Mesodermal cell (in vitro differentiated cells): ENCODE results near the gene TFB2M.

Experiments
- H3K27ac ChIP-seq: 2 replicates; pipeline ENCODE4 v1.7.0; 2013; ENCODE audit warnings: mild to moderate bottlenecking, low read depth, low read length, moderate library complexity; ENCODE audit not compliant: severe bottlenecking
- H3K36me3 ChIP-seq: 2 replicates; pipeline ENCODE4 v1.7.1; 2013; ENCODE audit warnings: mild to moderate bottlenecking, low read length, moderate library complexity; ENCODE audit not compliant: control insufficient read depth, insufficient read depth
- H3K4me1 ChIP-seq: one replicate; pipeline ENCODE4 v1.7.1; 2013; ENCODE audit warnings: mild to moderate bottlenecking, low read length; ENCODE audit not compliant: insufficient read depth, control insufficient read depth, poor library complexity, severe bottlenecking
- H3K4me3 ChIP-seq: 2 replicates; pipeline ENCODE4 v1.7.0; 2013; ENCODE audit warnings: low read length, control low read depth, mild to moderate bottlenecking; ENCODE audit not compliant: insufficient read depth, poor library complexity, severe bottlenecking; ENCODE audit errors: extremely low read depth
- H3K9me3 ChIP-seq: 2 replicates; pipeline ENCODE4 v1.7.1; 2013; ENCODE audit warnings: mild to moderate bottlenecking, low read length, moderate library complexity; ENCODE audit not compliant: control insufficient read depth
- WGBS, 2 experiments: methylation state at CpG; one replicate each; pipeline ENCODE4 v1.1.5; 2013; ENCODE audit warnings: missing lambda C conversion rate in 2 of 2; ENCODE audit not compliant: insufficient coverage in 2 of 2; 5-methylcytosine and 5-hydroxymethylcytosine counted together

TFB2M gene

DNA sequence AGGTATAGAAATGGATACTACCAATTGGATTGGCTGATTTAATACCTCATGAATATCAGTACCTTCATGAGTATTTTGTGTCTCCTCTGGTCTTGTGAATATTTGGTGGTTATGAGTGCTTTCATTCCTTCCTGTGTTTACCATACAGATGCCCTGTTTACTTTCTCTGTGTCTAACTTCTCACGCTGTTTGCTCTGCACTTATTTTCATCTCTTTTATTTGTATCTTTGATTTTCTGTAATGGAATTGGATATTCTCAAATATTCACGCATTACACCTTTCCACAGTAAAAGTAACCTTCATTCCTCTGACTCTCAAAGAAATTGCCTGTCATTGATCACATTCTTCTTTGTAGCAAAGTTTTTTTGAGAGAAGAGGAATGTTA is 17.0 kb upstream of the TFB2M start:
- no CpG with 5 or more reads among the region's 2 CpGs for WGBS, 2 experiments
- Histone ChIP-seq H3K4me3 (no peak overlapping the region), H3K27ac (no peak overlapping the region), H3K4me1 (peaks cover 5% of the 10 kb centered on the region), H3K36me3 (peaks cover 21% of the 10 kb centered on the region), H3K9me3 (no peaks in the 10 kb centered on the region)

DNA sequence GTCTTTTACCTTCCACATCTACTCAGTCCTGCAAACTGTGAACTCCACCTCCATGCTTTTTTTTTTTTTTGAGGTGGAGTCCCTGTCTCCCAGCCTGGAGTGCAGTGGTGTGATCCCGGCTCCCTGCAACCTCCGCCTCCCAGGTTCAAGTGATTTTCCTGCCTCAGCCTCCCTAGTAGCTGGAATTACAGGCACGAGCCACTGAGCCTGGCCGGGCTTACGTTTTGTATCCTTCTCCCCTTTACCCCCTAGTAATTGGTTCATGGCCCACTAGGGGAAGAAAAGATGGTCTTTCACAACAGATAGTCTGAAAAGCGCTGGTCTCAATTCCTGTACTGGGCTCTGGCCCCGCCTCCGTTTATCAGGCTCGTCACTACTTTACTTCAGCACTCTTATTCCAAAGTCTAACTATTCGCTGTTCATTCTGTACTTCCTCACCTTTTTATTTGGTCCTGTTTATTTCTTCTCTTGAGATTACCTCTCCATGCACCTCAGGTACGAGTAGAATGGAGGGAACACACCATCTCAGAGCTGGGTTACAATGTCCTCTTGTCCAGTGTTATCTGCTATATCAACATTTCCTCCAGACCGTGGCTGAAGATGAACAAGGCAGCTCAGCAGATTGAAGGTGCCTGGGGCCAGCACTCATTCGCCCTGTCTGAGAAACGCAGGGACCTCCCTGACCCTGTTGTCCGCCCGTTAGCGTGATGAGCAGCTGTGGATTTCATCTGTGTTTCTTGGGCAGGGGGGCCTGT is 16.4 kb upstream of the TFB2M start:
- Histone ChIP-seq H3K4me3 (no peak overlapping the region), H3K27ac (no peak overlapping the region), H3K4me1 (peaks cover 5% of the 10 kb centered on the region), H3K9me3 (no peaks in the 10 kb centered on the region), H3K36me3 (peaks cover 21% of the 10 kb centered on the region)
- WGBS, 2 experiments: 90 to 92% methylated on average over 14 of the region's 17 CpGs

DNA sequence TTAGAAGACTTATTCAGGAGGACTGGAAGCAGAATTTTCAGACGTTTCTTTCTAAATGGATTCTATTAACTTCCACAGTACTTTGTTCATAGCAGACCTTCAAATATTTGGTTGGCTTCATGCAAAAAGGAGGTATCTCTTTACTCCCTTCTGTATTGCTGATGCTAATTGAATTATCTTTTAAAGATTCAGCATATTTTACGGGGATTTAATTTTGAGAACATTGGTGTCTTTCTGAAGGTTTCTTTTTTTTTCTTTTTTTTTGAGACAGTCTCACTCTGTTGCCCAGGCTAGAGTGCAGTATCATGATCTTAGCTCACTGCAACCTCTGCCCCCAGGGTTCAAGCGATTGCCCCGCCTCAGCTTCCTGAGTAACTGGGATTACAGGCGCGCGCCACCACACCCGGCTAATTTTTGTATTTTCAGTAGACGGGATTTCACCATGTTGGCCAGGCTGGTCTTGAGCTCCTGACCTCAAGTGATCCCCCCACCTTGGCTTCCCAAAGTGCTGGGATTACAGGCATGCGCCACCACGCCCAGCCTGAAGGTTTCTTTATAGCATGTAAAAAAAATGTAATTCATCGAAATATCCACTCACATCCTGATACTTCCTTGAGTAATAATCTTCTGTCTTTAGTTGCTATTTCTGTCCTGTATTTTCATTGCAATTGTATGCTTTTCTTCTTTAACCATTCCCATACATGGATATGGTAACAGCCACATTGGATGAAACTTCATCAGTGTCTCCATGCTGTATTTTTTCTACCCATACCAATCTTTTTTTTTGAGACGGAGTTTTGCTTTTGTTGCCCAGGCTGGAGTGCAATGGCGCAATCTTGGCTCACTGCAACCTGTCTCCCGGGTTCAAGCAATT is 14.7 kb upstream of the TFB2M start:
- H3K4me1 ChIP-seq: peaks cover 5% of the 10 kb centered on the region
- H3K27ac ChIP-seq: no peak overlapping the region
- H3K4me3 ChIP-seq: no peak overlapping the region
- WGBS, 2 experiments: 94 to 99% methylated on average over 10 to 11 of the region's 15 CpGs
- H3K9me3 ChIP-seq: no peaks in the 10 kb centered on the region
- H3K36me3 ChIP-seq: peaks cover 21% of the 10 kb centered on the region

DNA sequence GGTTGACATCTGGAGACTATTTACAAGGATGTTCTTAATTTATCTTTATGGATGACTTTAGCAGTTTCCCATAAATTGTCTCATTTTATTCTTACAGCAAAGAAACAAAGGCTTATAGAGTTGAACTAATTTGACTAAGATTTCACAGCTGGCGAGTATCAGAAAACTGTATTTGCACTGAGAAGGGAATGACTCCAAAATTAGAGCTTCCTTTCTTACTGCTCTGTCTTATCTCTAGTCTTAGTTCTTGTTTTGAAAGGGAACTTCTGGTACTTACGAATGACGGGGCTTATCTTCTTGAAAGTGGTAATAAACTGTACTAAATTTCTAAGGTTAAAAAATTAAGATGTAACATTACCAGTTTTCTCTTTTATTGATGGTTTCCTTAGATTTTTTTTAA is 13.8 kb upstream of the TFB2M start:
- Histone ChIP-seq H3K36me3 (peaks cover 18% of the 10 kb centered on the region), H3K9me3 (no peaks in the 10 kb centered on the region), H3K27ac (no peak overlapping the region), H3K4me3 (no peak overlapping the region), H3K4me1 (peaks cover 5% of the 10 kb centered on the region)
- WGBS, 2 experiments: 80% methylated on average over 1 of the region's 3 CpGs; no CpG with 5 or more reads in 1 of the 2 experiments

DNA sequence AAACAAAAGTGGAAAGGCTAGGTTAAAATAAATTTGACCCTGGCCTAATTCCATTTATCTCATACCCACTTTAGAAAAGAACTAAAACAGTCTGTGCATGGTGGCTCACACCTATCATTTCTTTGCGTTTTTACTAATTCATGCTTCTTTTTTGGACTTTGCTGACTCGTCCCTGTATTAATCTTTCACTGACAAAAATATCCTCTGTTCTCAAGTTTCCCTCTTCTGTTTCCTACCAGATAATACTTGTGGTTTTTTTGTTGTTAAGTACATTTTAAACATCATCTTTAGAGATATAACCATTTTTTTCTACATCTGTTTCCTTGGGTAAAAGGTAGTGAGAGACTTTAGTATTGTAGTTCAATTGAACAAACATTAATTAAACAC is 11.7 kb upstream of the TFB2M start:
- Histone ChIP-seq H3K27ac (no peak overlapping the region), H3K4me1 (peaks cover 5% of the 10 kb centered on the region), H3K9me3 (no peaks in the 10 kb centered on the region), H3K36me3 (peaks cover 13% of the 10 kb centered on the region), H3K4me3 (no peak overlapping the region)
- WGBS, 2 experiments: 100% methylated on average over 2 of the region's 2 CpGs; no CpG with 5 or more reads in 1 of the 2 experiments

DNA sequence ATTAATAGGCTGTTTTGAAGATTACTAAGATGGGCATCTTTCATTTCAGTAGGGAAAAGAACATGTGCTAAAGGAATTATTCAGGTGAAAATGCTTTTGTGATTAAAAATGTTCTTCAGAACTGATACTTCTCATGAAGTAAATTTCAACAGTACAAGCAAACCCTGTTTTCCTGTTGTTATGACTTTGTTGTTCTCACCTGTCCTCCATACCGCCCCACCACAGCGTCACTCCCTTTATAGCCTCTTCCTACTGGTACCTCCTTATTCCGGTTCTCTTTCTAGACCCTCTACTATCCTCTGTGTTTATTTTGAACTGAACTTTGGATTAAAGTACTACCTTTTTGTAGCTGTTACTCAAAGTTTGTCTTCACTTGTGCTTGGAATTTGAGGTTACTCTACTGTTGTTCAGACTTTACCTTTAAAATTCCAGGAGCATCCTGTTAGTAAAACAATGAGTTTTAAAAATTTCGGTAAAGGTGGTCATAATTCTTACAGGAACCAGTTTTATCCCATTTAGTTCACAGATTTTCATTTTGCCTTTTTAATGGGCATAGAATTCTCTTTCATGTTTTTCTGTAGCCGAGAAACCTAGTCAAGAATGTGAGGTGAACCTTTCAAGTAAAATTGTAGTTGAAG is 11.1 kb upstream of the TFB2M start:
- Histone ChIP-seq H3K36me3 (peaks cover 9% of the 10 kb centered on the region), H3K27ac (no peak overlapping the region), H3K4me1 (peaks cover 5% of the 10 kb centered on the region), H3K9me3 (no peaks in the 10 kb centered on the region), H3K4me3 (no peak overlapping the region)
- WGBS, 2 experiments: 100% methylated on average over 1 to 3 of the region's 5 CpGs

DNA sequence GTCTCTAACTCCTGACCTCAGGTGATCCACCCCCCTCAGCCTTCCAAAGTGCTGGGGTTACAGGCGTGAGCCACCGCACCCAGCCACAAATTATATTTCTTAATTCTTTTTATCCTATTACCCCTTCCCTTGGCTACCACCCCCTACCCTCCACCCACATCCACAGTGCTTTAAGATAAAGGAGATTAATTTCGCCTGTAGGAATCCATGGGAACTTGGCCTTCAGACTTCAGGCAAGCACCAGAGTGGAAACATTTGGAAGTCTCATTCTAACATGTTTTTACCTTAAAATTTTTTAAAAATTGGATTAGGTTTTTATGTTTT is 10.6 kb upstream of the TFB2M start:
- H3K9me3 ChIP-seq: no peaks in the 10 kb centered on the region
- peaks cover 5% of the 10 kb centered on the region for H3K4me1 ChIP-seq
- H3K27ac ChIP-seq: no peak overlapping the region
- no peak overlapping the region for H3K4me3 ChIP-seq
- peaks cover 7% of the 10 kb centered on the region for H3K36me3 ChIP-seq
- 90 to 94% methylated on average over 2 of the region's 3 CpGs for WGBS, 2 experiments

DNA sequence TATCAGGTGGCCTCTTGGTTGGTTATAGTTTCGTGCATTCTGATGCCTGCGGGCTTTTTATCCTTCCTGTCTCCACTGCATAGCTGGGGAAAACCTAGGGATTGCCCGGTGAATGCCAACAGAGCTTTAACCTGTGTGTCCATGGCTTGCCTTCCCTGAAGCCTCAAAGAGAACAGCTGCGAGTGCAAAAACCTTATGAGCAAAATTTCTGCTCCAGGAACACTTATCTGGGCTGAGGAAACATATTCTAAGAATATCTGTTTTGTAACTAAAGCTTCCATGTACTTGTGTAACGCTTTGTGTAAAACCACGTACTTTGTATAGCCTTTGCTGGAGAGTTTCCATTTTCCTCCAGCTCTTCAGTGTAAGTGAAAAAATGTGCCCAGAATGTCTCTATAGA is 7.4 kb upstream of the TFB2M start:
- H3K4me3 ChIP-seq: no peak overlapping the region
- H3K9me3 ChIP-seq: no peaks in the 10 kb centered on the region
- H3K4me1 ChIP-seq: no peaks in the 10 kb centered on the region
- 92 to 96% methylated on average over 3 to 6 of the region's 6 CpGs for WGBS, 2 experiments
- H3K27ac ChIP-seq: no peak overlapping the region
- no peaks in the 10 kb centered on the region for H3K36me3 ChIP-seq

DNA sequence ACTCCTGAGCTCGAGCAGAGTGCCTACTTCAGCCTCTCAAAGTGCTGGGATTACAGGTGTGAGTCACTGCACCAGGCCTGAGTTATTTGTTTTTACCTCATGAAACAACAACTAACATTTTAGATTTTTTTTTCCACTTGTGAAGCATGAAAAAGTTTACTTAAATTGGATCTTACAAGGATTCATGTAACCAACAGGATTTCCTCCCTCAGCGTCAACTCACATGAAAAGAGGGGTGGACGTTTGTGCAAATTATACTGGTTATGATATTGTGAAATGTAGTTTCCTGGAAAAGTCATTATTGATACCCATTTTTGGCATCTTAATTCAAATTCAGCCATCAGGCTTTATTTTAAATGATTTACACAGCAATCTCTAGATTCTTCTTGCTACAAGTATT is 6.7 kb upstream of the TFB2M start:
- Histone ChIP-seq H3K4me3 (no peak overlapping the region), H3K9me3 (no peaks in the 10 kb centered on the region), H3K27ac (no peak overlapping the region), H3K4me1 (no peaks in the 10 kb centered on the region), H3K36me3 (no peaks in the 10 kb centered on the region)
- 94% methylated on average over 2 of the region's 3 CpGs; no CpG with 5 or more reads in 1 of the 2 experiments for WGBS, 2 experiments

DNA sequence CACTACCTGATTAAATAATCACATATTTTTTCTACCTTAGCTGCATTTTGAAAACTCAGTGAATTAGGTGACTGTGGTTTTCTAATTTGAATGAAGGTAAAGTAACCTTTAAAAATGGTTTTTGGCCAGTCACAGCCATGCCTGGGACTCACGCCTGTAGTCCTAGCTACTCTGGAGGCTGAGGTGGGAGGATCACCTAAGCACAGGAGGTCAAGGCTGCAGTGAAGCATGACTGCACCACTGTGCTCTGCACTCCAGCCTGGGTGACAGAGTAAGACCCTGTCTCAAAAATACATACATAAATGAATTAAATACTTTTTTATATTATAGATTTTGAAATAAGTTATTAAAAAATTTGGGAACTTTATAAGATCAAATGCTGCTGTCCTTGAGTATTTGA is 5.9 kb upstream of the TFB2M start:
- WGBS, 2 experiments: 86 to 100% methylated on average over 1 of the region's 1 CpG
- Histone ChIP-seq H3K36me3 (no peaks in the 10 kb centered on the region), H3K4me3 (no peak overlapping the region), H3K9me3 (no peaks in the 10 kb centered on the region), H3K4me1 (no peaks in the 10 kb centered on the region), H3K27ac (no peak overlapping the region)
